GM10266 (cell line): ENCODE measurements around the gene SH3PXD2A.

ENCODE experiments used
- DNase-seq: peaks from one replicate; pipeline ENCODE4 v3.0.0; 2012; ENCODE audit errors: extremely low spot score
- TF ChIP-seq, protein P1 (sequence below): IDR thresholded peaks from 2 replicates; pipeline ENCODE4 v1.5.1; 2012; ENCODE audit warnings: mild to moderate bottlenecking, low read depth; ENCODE audit not compliant: control insufficient read depth, insufficient read depth; ENCODE audit errors: missing control alignments

SH3PXD2A gene

DNA sequence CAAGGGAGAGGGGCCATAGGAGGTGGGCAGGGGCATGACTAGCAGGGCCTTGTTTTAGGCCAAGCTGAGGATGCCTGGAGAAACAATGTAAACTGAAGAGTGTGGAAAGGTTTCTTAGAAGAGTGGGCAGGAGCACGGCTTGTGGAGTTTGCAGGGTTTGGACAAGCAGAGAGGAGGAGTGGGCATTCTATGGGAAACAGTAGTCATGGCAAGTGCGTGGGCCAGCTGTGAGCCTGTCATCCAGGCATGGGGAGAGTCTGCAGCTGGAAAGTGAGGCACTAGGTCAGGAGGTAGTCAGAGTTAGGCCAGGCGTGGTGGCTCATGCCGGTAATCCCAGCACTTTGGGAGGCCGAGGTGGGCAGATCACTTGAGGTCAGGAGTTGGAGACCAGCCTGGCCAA is 130.1 kb downstream of the SH3PXD2A start:
- no peak for DNase-seq
- TF ChIP-seq, protein P1, sequence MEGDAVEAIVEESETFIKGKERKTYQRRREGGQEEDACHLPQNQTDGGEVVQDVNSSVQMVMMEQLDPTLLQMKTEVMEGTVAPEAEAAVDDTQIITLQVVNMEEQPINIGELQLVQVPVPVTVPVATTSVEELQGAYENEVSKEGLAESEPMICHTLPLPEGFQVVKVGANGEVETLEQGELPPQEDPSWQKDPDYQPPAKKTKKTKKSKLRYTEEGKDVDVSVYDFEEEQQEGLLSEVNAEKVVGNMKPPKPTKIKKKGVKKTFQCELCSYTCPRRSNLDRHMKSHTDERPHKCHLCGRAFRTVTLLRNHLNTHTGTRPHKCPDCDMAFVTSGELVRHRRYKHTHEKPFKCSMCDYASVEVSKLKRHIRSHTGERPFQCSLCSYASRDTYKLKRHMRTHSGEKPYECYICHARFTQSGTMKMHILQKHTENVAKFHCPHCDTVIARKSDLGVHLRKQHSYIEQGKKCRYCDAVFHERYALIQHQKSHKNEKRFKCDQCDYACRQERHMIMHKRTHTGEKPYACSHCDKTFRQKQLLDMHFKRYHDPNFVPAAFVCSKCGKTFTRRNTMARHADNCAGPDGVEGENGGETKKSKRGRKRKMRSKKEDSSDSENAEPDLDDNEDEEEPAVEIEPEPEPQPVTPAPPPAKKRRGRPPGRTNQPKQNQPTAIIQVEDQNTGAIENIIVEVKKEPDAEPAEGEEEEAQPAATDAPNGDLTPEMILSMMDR = no peak

GRCh38 chr10:103724771-103725170 is 130.6 kb downstream of the SH3PXD2A start:
- DNase-seq = no peak
- TF ChIP-seq, protein P1 = no peak

DNA sequence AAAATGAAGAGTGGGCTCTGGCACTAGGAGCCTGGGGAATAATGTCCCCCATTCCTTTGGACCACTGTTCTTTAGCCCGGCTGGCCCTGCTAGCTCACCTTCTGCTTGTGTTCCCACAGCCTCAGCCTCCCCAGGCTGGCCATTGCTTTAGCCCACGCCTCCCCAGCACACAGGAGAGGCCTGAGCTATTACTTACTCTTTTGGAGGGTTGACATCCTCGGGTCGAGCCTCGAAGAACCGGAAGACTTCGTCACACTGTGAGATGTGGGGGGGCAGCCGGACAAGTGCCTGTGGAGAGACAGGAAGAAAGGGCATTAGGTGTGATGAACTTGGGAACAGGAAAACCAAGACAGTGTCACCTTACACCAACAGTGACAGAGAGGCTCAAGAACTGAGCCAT is 131.3 kb downstream of the SH3PXD2A start:
- no peak for DNase-seq
- TF ChIP-seq, protein P1 = no peak

DNA sequence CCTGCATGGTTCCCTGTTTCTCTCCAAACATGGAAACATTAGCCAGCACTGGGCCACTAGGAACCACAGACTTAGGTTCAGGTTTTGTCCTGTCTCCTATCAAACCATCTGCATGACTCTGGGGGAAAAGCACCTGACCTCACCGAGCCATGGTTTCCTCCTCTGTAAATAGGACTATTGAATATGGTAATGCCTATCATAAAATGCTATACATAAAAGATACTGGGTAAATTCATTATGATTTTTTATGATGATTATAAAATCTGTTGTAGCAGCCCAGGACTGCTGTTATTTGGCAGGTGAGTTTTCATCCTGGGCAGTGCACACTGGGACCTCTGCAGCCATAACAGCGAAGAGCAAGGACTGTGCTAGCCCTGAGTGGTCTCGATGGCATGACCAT is 131.8 kb downstream of the SH3PXD2A start:
- TF ChIP-seq, protein P1 = no peak
- DNase-seq = no peak

GRCh38 chr10:103722632-103723031 is 132.7 kb downstream of the SH3PXD2A start:
- TF ChIP-seq, protein P1 = no peak

DNA sequence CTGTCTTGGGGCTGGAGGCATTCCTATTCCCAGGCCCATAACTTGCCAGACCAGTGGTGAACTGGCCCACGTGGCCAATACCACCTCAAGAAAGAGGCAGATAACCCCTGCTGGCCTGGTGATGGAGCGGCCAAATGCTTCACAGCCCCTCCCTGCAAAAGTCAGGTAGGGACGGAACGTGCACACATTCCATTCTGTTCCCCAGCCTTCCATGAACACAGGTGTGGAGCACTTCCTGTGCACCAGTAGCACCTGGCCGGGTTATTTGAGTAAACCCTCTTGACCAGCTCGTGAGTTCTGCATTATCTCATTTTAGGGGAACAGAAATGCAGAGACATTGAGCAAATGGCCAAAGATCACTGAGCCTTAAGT is 134.4 kb downstream of the SH3PXD2A start:
- TF ChIP-seq, protein P1 = no peak
- DNase-seq = no peak

More at GRCh38 chr10:103722632-103723031, 132.7 kb downstream of the SH3PXD2A start:
- no peak for DNase-seq

GRCh38 chr10:103720328-103720963 is 134.9 kb downstream of the SH3PXD2A start:
- no peak for DNase-seq
- TF ChIP-seq, protein P1 = no peak
